AG09309 (cell line): ENCODE data around the gene TST.

Source experiments
- DNase-seq: peaks from one replicate; pipeline ENCODE4 v3.0.0-alpha.2; 2010; ENCODE audit warnings: low read depth
- H3K4me3 ChIP-seq: 2 replicates; pipeline ENCODE4 v1.5.1; 2011; ENCODE audit warnings: mild to moderate bottlenecking, low read depth, low read length, moderate library complexity; ENCODE audit not compliant: control insufficient read depth
- CTCF ChIP-seq: IDR thresholded peaks from 2 replicates; pipeline ENCODE4 v1.5.1; 2011; ENCODE audit warnings: mild to moderate bottlenecking, low read depth, low read length, inconsistent platforms; ENCODE audit not compliant: insufficient read depth, control insufficient read depth; ENCODE audit errors: missing control alignments

Gene TST

GRCh38 chr22:37032134-37032534 is 12.9 kb upstream of the TST start:
- no peak for DNase-seq
- no peak for TF ChIP-seq CTCF
- H3K4me3 ChIP-seq = no peak overlapping the region

- no peak for DNase-seq
- TF ChIP-seq CTCF = no peak
- H3K4me3 ChIP-seq = no peak overlapping the region
Observed at GRCh38 chr22:37030560-37031281, 11.5 kb upstream of the TST start.

- TF ChIP-seq CTCF = no peak
- H3K4me3 ChIP-seq = no peak overlapping the region
- DNase-seq = no peak
Observed at GRCh38 chr22:37028692-37029674, 9.7 kb upstream of the TST start.

- TF ChIP-seq CTCF = no peak
- DNase-seq = no peak
- no peak overlapping the region for H3K4me3 ChIP-seq
Observed at GRCh38 chr22:37027556-37027955, 8.3 kb upstream of the TST start.

- H3K4me3 ChIP-seq = no peak overlapping the region
- no peak for DNase-seq
- TF ChIP-seq CTCF = no peak
Observed at GRCh38 chr22:37026325-37026724, 7.1 kb upstream of the TST start.

- no peak overlapping the region for H3K4me3 ChIP-seq
- no peak for DNase-seq
- no peak for TF ChIP-seq CTCF
Observed at GRCh38 chr22:37025500-37026070, 6.3 kb upstream of the TST start.
